HCT116 (cell line): ENCODE data around the gene ADD1. TPM values are rescaled to one million over a fixed set of nuclear protein-coding genes. Genes with fewer than 3 reads are reported as not detected.

Experiments used
- ATAC-seq: fragments of 200-7000 bp; cut with Tn5 transposase; 2 replicates; pipeline ENCODE4 v1.9.1; 2020; ENCODE audit warnings: mild to moderate bottlenecking, moderate library complexity
- BruUV-seq: library from RNA; stranded (reverse); fragments of 400-500 nt; replicated peaks from 2 replicates; lab custom pipeline; 2021; lab: Mats Ljungman, UMichigan
- CTCF ChIA-PET: fragments of 300-600 bp; sonication (Branson Sonifier 250); formaldehyde crosslinking; loops from one replicate; lab custom pipeline; 2021; ENCODE audit warnings: antibody characterized with exemption; lab: Charles Lee
- POLR2A ChIA-PET: fragments of 300-600, 350-600 bp; sonication (Branson Sonifier 250); formaldehyde crosslinking; loops from one replicate; lab custom pipeline; 2021; ENCODE audit warnings: antibody characterized with exemption; lab: Charles Lee
- RAD21 ChIA-PET, 2 experiments: fragments of 300-600 bp; sonication (Branson Sonifier 250); formaldehyde crosslinking; loops; one replicate each; lab custom pipeline; 2023; ENCODE audit warnings: low total read pairs in 2 of 2; ENCODE audit not compliant: uncharacterized antibody in 2 of 2, unreplicated experiment in 2 of 2, low non-redundant PET in 1 of 2; lab: Charles Lee
- DNase-seq: peaks from one replicate; pipeline ENCODE4 v3.0.0-alpha.2; 2010; ENCODE audit warnings: low read depth, low spot score
- H2AFZ ChIP-seq: fragments of 200-600 bp; shearing (Covaris generic), sonication (generic); 2 replicates; pipeline ENCODE4 v1.6.1; 2017; ENCODE audit warnings: low read depth, mixed run types, mixed read lengths, antibody characterized with exemption, low read length; ENCODE audit not compliant: poor library complexity, severe bottlenecking
- H3K27ac ChIP-seq: 2 replicates; pipeline ENCODE4 v1.5.1; 2012; ENCODE audit warnings: low read depth, low read length
- H3K27me3 ChIP-seq: fragments of 200-600 bp; sonication (generic); 2 replicates; pipeline ENCODE4 v1.6.1; 2016; ENCODE audit warnings: mixed run types, low read length, mixed read lengths; ENCODE audit not compliant: insufficient read depth
- H3K36me3 ChIP-seq, 2 experiments: fragments of 200-500 bp in 1 of 2; fragments of 200-600 bp in 1 of 2; sonication (Bioruptor generic) in 1 of 2; sonication (generic) in 1 of 2; 2 replicates each; pipeline versions ENCODE4 v1.5.1 to v1.6.1; 2014 to 2016; ENCODE audit warnings: low read length in 2 of 2, inconsistent platforms in 1 of 2, mixed read lengths in 1 of 2, mixed run types in 1 of 2; ENCODE audit not compliant: insufficient read depth in 2 of 2, control insufficient read depth in 1 of 2
- H3K4me1 ChIP-seq, 2 experiments: fragments of 200-600 bp in 1 of 2; sonication (generic) in 1 of 2; 2 replicates each; pipeline versions ENCODE4 v1.5.1 to v1.6.1; 2012 to 2017; ENCODE audit warnings: low read length in 2 of 2, inconsistent platforms in 1 of 2, mild to moderate bottlenecking in 1 of 2, mixed read lengths in 1 of 2, mixed run types in 1 of 2, moderate library complexity in 1 of 2; ENCODE audit not compliant: insufficient read depth in 2 of 2, control insufficient read depth in 1 of 2
- H3K4me2 ChIP-seq: fragments of 200-600 bp; sonication (generic); 2 replicates; pipeline ENCODE4 v1.6.1; 2017; ENCODE audit warnings: mixed run types, low read length, mixed read lengths
- H3K4me3 ChIP-seq, 2 experiments: fragments of 200-600 bp in 1 of 2; sonication (generic) in 1 of 2; replicated peaks in 1 of 2; 2 replicates each; pipeline ENCODE4 v1.5.1; 2011 to 2016; ENCODE audit warnings: low read length in 2 of 2, control low read depth in 1 of 2, low read depth in 1 of 2, mild to moderate bottlenecking in 1 of 2, mixed read lengths in 1 of 2, mixed run types in 1 of 2
- H3K79me2 ChIP-seq: fragments of 200-600 bp; sonication (generic); 2 replicates; pipeline ENCODE4 v1.6.1; 2017; ENCODE audit warnings: mild to moderate bottlenecking, mixed run types, low read length, moderate library complexity, mixed read lengths; ENCODE audit not compliant: insufficient read depth
- H3K9ac ChIP-seq: fragments of 200-600 bp; sonication (generic); 2 replicates; pipeline ENCODE4 v1.6.1; 2016; ENCODE audit warnings: low read length, mixed read lengths
- H3K9me2 ChIP-seq: fragments of 200-600 bp; sonication (generic), shearing (Covaris generic); 2 replicates; pipeline ENCODE4 v1.6.1; 2017; ENCODE audit warnings: mixed run types, mild to moderate bottlenecking, moderate library complexity; ENCODE audit not compliant: insufficient read depth
- H3K9me3 ChIP-seq, 2 experiments: fragments of 200-500 bp in 1 of 2; fragments of 200-600 bp in 1 of 2; sonication (Bioruptor generic) in 1 of 2; sonication (generic) in 1 of 2; 2 replicates each; pipeline ENCODE4 v1.6.1; 2014 to 2017; ENCODE audit warnings: low read length in 2 of 2, mixed read lengths in 2 of 2, inconsistent platforms in 1 of 2, low read depth in 1 of 2, mild to moderate bottlenecking in 1 of 2, mixed run types in 1 of 2, moderate library complexity in 1 of 2; ENCODE audit not compliant: control insufficient read depth in 1 of 2, insufficient read depth in 1 of 2
- H4K20me1 ChIP-seq: fragments of 200-600 bp; sonication (generic), shearing (Covaris generic); 2 replicates; pipeline ENCODE4 v1.6.1; 2017; ENCODE audit warnings: mixed run types, mild to moderate bottlenecking, moderate library complexity; ENCODE audit not compliant: insufficient read depth
- CBX3 ChIP-seq: IDR thresholded peaks from 2 replicates; pipeline ENCODE4 v1.6.1; 2012; ENCODE audit warnings: low read depth
- CTCF ChIP-seq, 3 experiments: fragments of 200-600 bp in 1 of 3; sonication (generic) in 1 of 3; IDR thresholded peaks in 2 of 3; conservative IDR thresholded peaks in 1 of 3; 2 replicates each; pipeline ENCODE4 v1.5.1; 2012 to 2017; ENCODE audit warnings: low read depth in 2 of 3, low read length in 2 of 3, antibody characterized with exemption in 1 of 3, borderline replicate concordance in 1 of 3, control low read depth in 1 of 3, mild to moderate bottlenecking in 1 of 3, mixed read lengths in 1 of 3, mixed run types in 1 of 3, moderate library complexity in 1 of 3; ENCODE audit not compliant: insufficient read depth in 1 of 3
- EGR1 ChIP-seq: IDR thresholded peaks from 2 replicates; pipeline ENCODE4 v1.6.1; 2012; ENCODE audit warnings: low read depth
- ELF1 ChIP-seq: IDR thresholded peaks from 2 replicates; pipeline ENCODE4 v1.6.1; 2012; ENCODE audit warnings: low read depth, borderline replicate concordance
- EZH2 ChIP-seq: fragments of 200-600 bp; sonication (generic); IDR thresholded peaks from 2 replicates; pipeline ENCODE4 v1.6.1; 2017; ENCODE audit warnings: antibody characterized with exemption, mixed run types
- EZH2phosphoT487 ChIP-seq: fragments of 200-600 bp; IDR thresholded peaks from 2 replicates; pipeline ENCODE4 v1.6.1; 2018; ENCODE audit warnings: antibody characterized with exemption, borderline replicate concordance
- JUND ChIP-seq: IDR thresholded peaks from 2 replicates; pipeline ENCODE4 v1.6.1; 2012
- POLR2A ChIP-seq: IDR thresholded peaks from 2 replicates; pipeline ENCODE4 v1.7.0; 2011; ENCODE audit warnings: borderline replicate concordance; ENCODE audit not compliant: insufficient read depth, insufficient read length; ENCODE audit errors: extremely low read depth
- SIN3A ChIP-seq: IDR thresholded peaks from 2 replicates; pipeline ENCODE4 v1.6.1; 2012; ENCODE audit warnings: low read depth
- SP1 ChIP-seq: IDR thresholded peaks from 2 replicates; pipeline ENCODE4 v1.6.1; 2012; ENCODE audit warnings: low read depth
- SRF ChIP-seq: IDR thresholded peaks from 2 replicates; pipeline ENCODE4 v1.6.1; 2012; ENCODE audit warnings: low read depth
- TCF7L2 ChIP-seq: IDR thresholded peaks from 2 replicates; pipeline ENCODE4 v1.7.0; 2011; ENCODE audit warnings: borderline replicate concordance, inconsistent platforms; ENCODE audit not compliant: insufficient read depth, insufficient read length; ENCODE audit errors: extremely low read depth
- ZBTB33 ChIP-seq: IDR thresholded peaks from 2 replicates; pipeline ENCODE4 v1.6.1; 2011; ENCODE audit warnings: mild to moderate bottlenecking, low read length, moderate library complexity; ENCODE audit not compliant: insufficient replicate concordance; ENCODE audit errors: extremely low read depth
- ZFX ChIP-seq: fragments of 450-650 bp; IDR thresholded peaks from 2 replicates; pipeline ENCODE4 v1.6.1; 2017
- ZNF274 ChIP-seq: fragments of 200-500 bp; sonication (Bioruptor generic); IDR thresholded peaks from 2 replicates; pipeline ENCODE4 v1.6.1; 2014; ENCODE audit warnings: mild to moderate bottlenecking, low read depth, low read length, inconsistent platforms
- intact Hi-C: fragments of 100-400 bp; cut with micrococcal nuclease; formaldehyde crosslinking; loops from 2 replicates; pipeline ENCODE4 v1.10.0; 2022
- total RNA-seq: library from RNA; stranded (reverse); gene quantifications from one replicate; pipeline ENCODE4 v1.2.1, GENCODE V29; 2021; ENCODE audit not compliant: unreplicated experiment

Gene ADD1
- total RNA-seq, 1 experiment from 2014 or later = 139 TPM

- Histone ChIP-seq H3K79me2 (peaks cover 25% of the 10 kb centered on the region), H2AFZ (no peak overlapping the region), H3K4me2 (no peak overlapping the region), H3K27me3 (no peaks in the 10 kb centered on the region), H3K4me1 (peaks cover 12 to 32% of the 10 kb centered on the region in 2 experiments; a peak in 3 of 4 replicates), H3K9me2 (no peaks in the 10 kb centered on the region), H3K36me3 (peaks cover 3 to 6% of the 10 kb centered on the region in 2 experiments; a peak in 2 of 4 replicates), H3K9me3 (no peaks in the 10 kb centered on the region), H3K9ac (no peak overlapping the region), H3K27ac (no peak overlapping the region), H3K4me3 (no peak overlapping the region), H4K20me1 (no peaks in the 10 kb centered on the region)
- ChIA-PET RAD21 (no interaction called here), POLR2A (no interaction called here), CTCF (interaction anchor here (3.9 kb wide), 1 partner anchor 13 kb away, joined by 23 read pairs; no protein-coding TSS in a partner anchor)
- ATAC-seq (no peak), DNase-seq (no peak)
- no TSS peak for BruUV-seq
- TF ChIP-seq TCF7L2 (no peak), ZFX (no peak), JUND (no peak), SP1 (no peak), ZBTB33 (no peak), EGR1 (no peak), SIN3A (no peak)
- intact Hi-C loops = no loop called here
These were observed 121.6 kb downstream of the ADD1 start for GRCh38 chr4:2965262-2965661.

- no peaks in the 10 kb centered on the region for H4K20me1 ChIP-seq
- H2AFZ ChIP-seq = no peak overlapping the region
- no peak overlapping the region for H3K4me2 ChIP-seq
- H3K4me3 ChIP-seq = no peak overlapping the region
- H3K9ac ChIP-seq = no peak overlapping the region
- H3K9me3 ChIP-seq = no peaks in the 10 kb centered on the region
- no peak for TF ChIP-seq CTCF (IDR thresholded peaks at IDR 0.05 in 2 of 3, conservative IDR thresholded peaks at IDR 0.05 in 1 of 3; ENCODE audit: borderline replicate concordance in 1 of 3, insufficient read depth in 1 of 3, low read depth in 2 of 3, low read length in 2 of 3)
- TF ChIP-seq SP1 = no peak
- TF ChIP-seq CBX3 = no peak
- TF ChIP-seq ZBTB33 = no peak
- no peak for TF ChIP-seq ZNF274
- TF ChIP-seq ZFX = no peak
- TF ChIP-seq EZH2 = no peak
- TF ChIP-seq ELF1 = no peak
- no peak for TF ChIP-seq POLR2A
- TF ChIP-seq EGR1 = no peak
- TF ChIP-seq SRF = no peak
- TF ChIP-seq EZH2phosphoT487 = no peak
- H3K9me2 ChIP-seq = no peaks in the 10 kb centered on the region
- ATAC-seq (no peak), DNase-seq (no peak)
- no peaks in the 10 kb centered on the region for H3K27me3 ChIP-seq
- ChIA-PET RAD21 (no interaction called here), CTCF (interaction anchor here (1.0 kb wide), 1 partner anchor 10 kb away, joined by 3 read pairs; no protein-coding TSS in a partner anchor), POLR2A (no interaction called here)
- no peaks in the 10 kb centered on the region for H3K79me2 ChIP-seq
- H3K27ac ChIP-seq = no peak overlapping the region
- BruUV-seq = no TSS peak
- intact Hi-C loops = no loop called here
- no peaks in the 10 kb centered on the region for H3K36me3 ChIP-seq
- peaks cover 5 to 15% of the 10 kb centered on the region in 2 experiments; a peak in 3 of 4 replicates for H3K4me1 ChIP-seq
These were observed 124.7 kb downstream of the ADD1 start for GRCh38 chr4:2968381-2968780.
